HL-60 (cell line): Measurements from ENCODE around the gene LORICRIN.

Experiments used
- DNase-seq, 2 experiments: peaks; one replicate each; pipeline ENCODE4 v3.0.0-alpha.2; 2010 to 2020; ENCODE audit warnings: low read depth in 1 of 2, low spot score in 1 of 2
- H3K27ac ChIP-seq: fragments of 250-450 bp; sonication (Bioruptor Pico); replicated peaks from 2 replicates; pipeline ENCODE4 v1.5.1; 2020; ENCODE audit warnings: mild to moderate bottlenecking, moderate library complexity
- H3K27me3 ChIP-seq: fragments of 250-450 bp; sonication (Bioruptor Pico); 2 replicates; pipeline ENCODE4 v1.5.1; 2021; ENCODE audit warnings: mild to moderate bottlenecking, moderate library complexity; ENCODE audit not compliant: insufficient read depth, poor library complexity, severe bottlenecking
- H3K4me3 ChIP-seq: replicated peaks from 2 replicates; pipeline ENCODE4 v1.5.1; 2011; ENCODE audit warnings: mild to moderate bottlenecking, control low read depth, low read length; ENCODE audit not compliant: insufficient read depth
- CTCF ChIP-seq: IDR thresholded peaks from one replicate; pipeline ENCODE4 v1.5.1; 2011; ENCODE audit warnings: low read length, control low read depth, inconsistent platforms; ENCODE audit not compliant: insufficient read depth
- GABPA ChIP-seq: IDR thresholded peaks from 2 replicates; pipeline ENCODE4 v1.6.1; 2012; ENCODE audit warnings: low read depth
- POLR2AphosphoS5 ChIP-seq: IDR thresholded peaks from 2 replicates; pipeline ENCODE4 v1.6.1; 2012; ENCODE audit warnings: low read depth
- REST ChIP-seq: IDR thresholded peaks from 2 replicates; pipeline ENCODE4 v1.6.1; 2012; ENCODE audit warnings: low read depth; ENCODE audit not compliant: insufficient replicate concordance
- SPI1 ChIP-seq: IDR thresholded peaks from 2 replicates; pipeline ENCODE4 v1.6.1; 2012; ENCODE audit warnings: low read depth, mild to moderate bottlenecking, borderline replicate concordance

The LORICRIN gene

GRCh38 chr1:153250166-153250565, 9.3 kb upstream of the LORICRIN start:
- TF ChIP-seq CTCF (no peak), REST (no peak), GABPA (no peak), SPI1 (no peak), POLR2AphosphoS5 (no peak)
- DNase-seq = no peak
- peaks cover 4% of the 10 kb centered on the region for H3K27me3 ChIP-seq
- H3K4me3 ChIP-seq = no peak overlapping the region
- no peak overlapping the region for H3K27ac ChIP-seq

GRCh38 chr1:153251087-153251486, 8.4 kb upstream of the LORICRIN start:
- Histone ChIP-seq H3K4me3 (no peak overlapping the region), H3K27me3 (peaks cover 8% of the 10 kb centered on the region), H3K27ac (no peak overlapping the region)
- DNase-seq = no peak
- TF ChIP-seq GABPA (no peak), POLR2AphosphoS5 (no peak), SPI1 (no peak), CTCF (no peak), REST (no peak)

GRCh38 chr1:153251562-153251961, 7.9 kb upstream of the LORICRIN start:
- TF ChIP-seq CTCF (no peak), POLR2AphosphoS5 (no peak), GABPA (no peak)
- peaks cover 9% of the 10 kb centered on the region for H3K27me3 ChIP-seq

GRCh38 chr1:153251988-153252387, 7.5 kb upstream of the LORICRIN start:
- TF ChIP-seq CTCF (no peak), SPI1 (no peak), GABPA (no peak), POLR2AphosphoS5 (no peak), REST (no peak)
- no peak for DNase-seq
- H3K27me3 ChIP-seq = peaks cover 9% of the 10 kb centered on the region
- no peak overlapping the region for H3K4me3 ChIP-seq
- H3K27ac ChIP-seq = no peak overlapping the region

More at GRCh38 chr1:153251562-153251961, 7.9 kb upstream of the LORICRIN start:
- no peak for DNase-seq
- H3K27ac ChIP-seq = no peak overlapping the region
- no peak overlapping the region for H3K4me3 ChIP-seq
